H9 (cell line): ENCODE measurements around the gene MSLN. TPM values are rescaled to one million over a fixed set of nuclear protein-coding genes. Genes with fewer than 3 reads are reported as not detected.

ENCODE experiments used
- DNase-seq: peaks from one replicate; pipeline ENCODE4 v3.0.0-alpha.2; 2017
- H2AFZ ChIP-seq: one replicate; pipeline ENCODE4 v1.6.1; 2013; ENCODE audit warnings: mild to moderate bottlenecking, low read length, control low read depth, moderate library complexity
- H2AK5ac ChIP-seq: 2 replicates; pipeline ENCODE4 v1.6.1; 2013; ENCODE audit warnings: low read length, control low read depth, mixed read lengths; ENCODE audit not compliant: insufficient read length
- H2BK120ac ChIP-seq: one replicate; pipeline ENCODE4 v1.6.1; 2013; ENCODE audit warnings: low read depth, mild to moderate bottlenecking, low read length, control low read depth, inconsistent platforms; ENCODE audit not compliant: poor library complexity, severe bottlenecking
- H2BK12ac ChIP-seq: 2 replicates; pipeline ENCODE4 v1.6.1; 2013; ENCODE audit warnings: low read length, control low read depth, mixed read lengths, low read depth; ENCODE audit not compliant: insufficient read length
- H2BK15ac ChIP-seq: 2 replicates; pipeline ENCODE4 v1.6.1; 2013; ENCODE audit warnings: low read depth, low read length, control low read depth
- H2BK20ac ChIP-seq: one replicate; pipeline ENCODE4 v1.6.1; 2013; ENCODE audit warnings: low read depth, mild to moderate bottlenecking, low read length, control low read depth, inconsistent platforms; ENCODE audit not compliant: poor library complexity, severe bottlenecking
- H2BK5ac ChIP-seq: 2 replicates; pipeline ENCODE4 v1.6.1; 2013; ENCODE audit warnings: low read length, control low read depth, mixed read lengths; ENCODE audit not compliant: insufficient read length
- H3K14ac ChIP-seq: 2 replicates; pipeline ENCODE4 v1.6.1; 2013; ENCODE audit warnings: low read length, control low read depth; ENCODE audit not compliant: insufficient read depth
- H3K18ac ChIP-seq: 2 replicates; pipeline ENCODE4 v1.6.1; 2013; ENCODE audit warnings: low read depth, mild to moderate bottlenecking, mixed read lengths, low read length, control low read depth; ENCODE audit not compliant: insufficient read length
- H3K23ac ChIP-seq: 2 replicates; pipeline ENCODE4 v1.6.1; 2013; ENCODE audit warnings: low read length, control low read depth, mixed read lengths, low read depth; ENCODE audit not compliant: insufficient read length
- H3K23me2 ChIP-seq: 2 replicates; pipeline ENCODE4 v1.6.1; 2013; ENCODE audit warnings: low read depth, mild to moderate bottlenecking, mixed read lengths, low read length, control low read depth; ENCODE audit not compliant: insufficient read length, poor library complexity, severe bottlenecking
- H3K27ac ChIP-seq: 2 replicates; pipeline ENCODE4 v1.5.1; 2013; ENCODE audit warnings: low read length, control low read depth, mixed read lengths, low read depth; ENCODE audit not compliant: insufficient read length
- H3K27me3 ChIP-seq: 2 replicates; pipeline ENCODE4 v1.6.1; 2013; ENCODE audit warnings: low read length, control low read depth, inconsistent platforms; ENCODE audit not compliant: insufficient read depth
- H3K4ac ChIP-seq: 2 replicates; pipeline ENCODE4 v1.6.1; 2013; ENCODE audit warnings: low read depth, mild to moderate bottlenecking, control low read depth, inconsistent platforms, low read length, moderate library complexity
- H3K4me1 ChIP-seq: 2 replicates; pipeline ENCODE4 v1.6.1; 2013; ENCODE audit warnings: low read length, control low read depth, inconsistent platforms; ENCODE audit not compliant: insufficient read depth
- H3K4me2 ChIP-seq: 2 replicates; pipeline ENCODE4 v1.6.1; 2013; ENCODE audit warnings: low read length, control low read depth, mixed read lengths; ENCODE audit not compliant: insufficient read length, insufficient read depth
- H3K56ac ChIP-seq: 2 replicates; pipeline ENCODE4 v1.6.1; 2013; ENCODE audit warnings: low read depth, mild to moderate bottlenecking, mixed read lengths, low read length, control low read depth; ENCODE audit not compliant: insufficient read length
- H3K79me1 ChIP-seq: 2 replicates; pipeline ENCODE4 v1.6.1; 2013; ENCODE audit warnings: low read depth, mild to moderate bottlenecking, moderate library complexity, low read length, control low read depth, inconsistent platforms; ENCODE audit not compliant: insufficient read depth, poor library complexity, severe bottlenecking
- H3K79me2 ChIP-seq: 2 replicates; pipeline ENCODE4 v1.6.1; 2013; ENCODE audit warnings: low read length, control low read depth, inconsistent platforms; ENCODE audit not compliant: insufficient read depth
- H3K9ac ChIP-seq: 2 replicates; pipeline ENCODE4 v1.6.1; 2013; ENCODE audit warnings: low read length, control low read depth, mixed read lengths; ENCODE audit not compliant: insufficient read length; ENCODE audit errors: extremely low read depth
- H3K9me3 ChIP-seq: one replicate; pipeline ENCODE4 v1.6.1; 2013; ENCODE audit warnings: low read depth, low read length, inconsistent platforms; ENCODE audit not compliant: control insufficient read depth
- H3T11ph ChIP-seq: one replicate; pipeline ENCODE4 v1.6.1; 2013; ENCODE audit warnings: mild to moderate bottlenecking, low read length, control low read depth, inconsistent platforms
- H4K20me1 ChIP-seq: one replicate; pipeline ENCODE4 v1.6.1; 2013; ENCODE audit not compliant: control insufficient read depth, insufficient read length, insufficient read depth
- H4K5ac ChIP-seq: 2 replicates; pipeline ENCODE4 v1.6.1; 2013; ENCODE audit warnings: low read depth, mild to moderate bottlenecking, mixed read lengths, low read length, control low read depth; ENCODE audit not compliant: insufficient read length
- H4K8ac ChIP-seq: replicated peaks from 2 replicates; pipeline ENCODE4 v1.6.1; 2013; ENCODE audit warnings: low read length, control low read depth, mixed read lengths, low read depth; ENCODE audit not compliant: insufficient read length
- H4K91ac ChIP-seq: 2 replicates; pipeline ENCODE4 v1.6.1; 2013; ENCODE audit warnings: low read depth, mild to moderate bottlenecking, moderate library complexity, mixed read lengths, low read length, control low read depth; ENCODE audit not compliant: insufficient read length
- H3K27ac Mint-ChIP-seq, 3 experiments: 2 replicates in 2 of 3; 3 replicates in 1 of 3; pipeline ENCODE4 v1.8.0; 2020 to 2021; ENCODE audit warnings: mixed read lengths in 3 of 3, mild to moderate bottlenecking in 1 of 3, moderate library complexity in 1 of 3
- H3K27me3 Mint-ChIP-seq: 2 replicates; pipeline ENCODE4 v1.8.0; 2021; ENCODE audit warnings: low read depth, mild to moderate bottlenecking, moderate library complexity, mixed read lengths
- H3K36me3 Mint-ChIP-seq, 3 experiments: 2 replicates in 2 of 3; 3 replicates in 1 of 3; pipeline ENCODE4 v1.8.0; 2020 to 2021; ENCODE audit warnings: low read depth in 3 of 3, mixed read lengths in 3 of 3; ENCODE audit not compliant: insufficient read depth in 1 of 3
- H3K4me1 Mint-ChIP-seq, 2 experiments: 2 replicates each; pipeline ENCODE4 v1.8.0; 2020; ENCODE audit warnings: mixed read lengths in 2 of 2
- H3K4me3 Mint-ChIP-seq, 2 experiments: 2 replicates in 1 of 2; 3 replicates in 1 of 2; pipeline ENCODE4 v1.8.0; 2020 to 2021; ENCODE audit warnings: mild to moderate bottlenecking in 2 of 2, mixed read lengths in 2 of 2, moderate library complexity in 1 of 2
- H3K9me3 Mint-ChIP-seq, 2 experiments: 2 replicates in 1 of 2; 3 replicates in 1 of 2; pipeline ENCODE4 v1.8.0; 2020; ENCODE audit warnings: mild to moderate bottlenecking in 2 of 2, mixed read lengths in 2 of 2, moderate library complexity in 1 of 2
- WGBS: extraction: QIAGEN DNeasy Blood & Tissue Kit; methylation state at CpG from one replicate; pipeline ENCODE4 v1.1.7; 2013; ENCODE audit warnings: missing lambda C conversion rate, low lambda C conversion rate, mixed read lengths; ENCODE audit not compliant: insufficient read length; ENCODE audit errors: extremely low coverage; 5-methylcytosine and 5-hydroxymethylcytosine counted together
- total RNA-seq: library from RNA; stranded (reverse); gene quantifications from 2 replicates; pipeline ENCODE4 v1.2.1, GENCODE V29; 2021
- TF ChIP-seq, protein P1 (sequence below): fragments of 200-600 bp; sonication (generic); conservative IDR thresholded peaks from 3 replicates; pipeline ENCODE4 v1.8.0; 2021; ENCODE audit warnings: antibody characterized with exemption, mild to moderate bottlenecking

MSLN gene
- total RNA-seq, 1 experiment from 2014 or later, result 0.22 TPM

DNA sequence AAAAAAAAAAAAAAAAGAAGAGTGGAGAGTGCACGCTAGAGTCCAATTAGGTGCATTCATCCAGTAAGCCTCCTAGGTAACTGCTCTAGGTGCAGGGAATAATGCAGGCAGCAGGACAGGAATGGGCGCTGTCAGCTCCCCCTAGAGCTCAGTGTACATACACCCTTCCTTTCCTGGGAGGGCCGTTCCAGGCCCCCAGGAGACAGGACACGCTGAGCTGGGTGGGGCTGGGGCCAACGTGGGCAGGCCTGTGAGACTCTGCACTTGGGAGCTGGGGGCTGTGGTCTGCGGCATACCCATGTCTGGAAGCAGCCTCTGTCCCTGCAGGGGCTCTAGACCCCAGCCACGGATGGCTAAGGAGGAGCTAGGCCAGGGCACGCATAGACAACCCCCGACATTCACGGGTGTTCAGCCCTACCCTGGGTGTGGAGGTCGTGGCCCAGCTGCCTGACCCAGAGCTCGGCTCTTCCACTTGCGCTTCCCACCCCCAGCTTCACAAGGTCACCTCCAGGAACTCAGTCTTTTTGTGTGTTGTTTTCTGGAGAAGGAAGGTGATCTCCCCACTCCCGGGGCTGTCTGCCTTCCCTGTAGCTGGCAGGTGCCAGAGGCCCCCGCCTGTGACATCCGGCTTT is 40.6 kb upstream of the MSLN start:
- Histone ChIP-seq H2BK5ac (no peak overlapping the region), H4K8ac (no peak overlapping the region), H4K91ac (no peak overlapping the region), H3T11ph (no peak overlapping the region), H2AK5ac (no peak overlapping the region), H2BK20ac (no peak overlapping the region), H2BK15ac (no peak overlapping the region), H3K9me3 (no peaks in the 10 kb centered on the region), H4K5ac (no peak overlapping the region), H3K27ac (no peak overlapping the region), H3K18ac (no peak overlapping the region), H3K9ac (no peak overlapping the region), H3K79me2 (no peaks in the 10 kb centered on the region), H3K23ac (no peak overlapping the region), H3K14ac (no peak overlapping the region), H3K27me3 (no peaks in the 10 kb centered on the region; the same call in 1 of the 2 replicates), H3K4me1 (no peaks in the 10 kb centered on the region), H3K4ac (no peak overlapping the region), H3K23me2 (peaks cover 10% of the 10 kb centered on the region), H2BK120ac (no peak overlapping the region), H2AFZ (no peak overlapping the region), H2BK12ac (no peak overlapping the region), H3K56ac (no peak overlapping the region), H3K4me2 (peak overlapping the region; percentile 59), H3K79me1 (no peaks in the 10 kb centered on the region), H4K20me1 (no peaks in the 10 kb centered on the region)
- Mint-ChIP-seq H3K4me1 (peaks cover 14 to 28% of the 10 kb centered on the region in 2 experiments), H3K27ac (peak overlapping the region in 1 of 3 experiments; percentile 79; a peak in 2 of 7 replicates), H3K36me3 (peaks cover 0 to 5% (median 3%) of the 10 kb centered on the region in 3 experiments; a peak in 1 of 7 replicates), H3K27me3 (peaks cover 25% of the 10 kb centered on the region), H3K9me3 (no peaks in the 10 kb centered on the region), H3K4me3 (peak overlapping the region; percentile 72 to 88)
- no CpG with 5 or more reads among the region's 16 CpGs for WGBS
- DNase-seq, result no peak
- TF ChIP-seq, protein P1, sequence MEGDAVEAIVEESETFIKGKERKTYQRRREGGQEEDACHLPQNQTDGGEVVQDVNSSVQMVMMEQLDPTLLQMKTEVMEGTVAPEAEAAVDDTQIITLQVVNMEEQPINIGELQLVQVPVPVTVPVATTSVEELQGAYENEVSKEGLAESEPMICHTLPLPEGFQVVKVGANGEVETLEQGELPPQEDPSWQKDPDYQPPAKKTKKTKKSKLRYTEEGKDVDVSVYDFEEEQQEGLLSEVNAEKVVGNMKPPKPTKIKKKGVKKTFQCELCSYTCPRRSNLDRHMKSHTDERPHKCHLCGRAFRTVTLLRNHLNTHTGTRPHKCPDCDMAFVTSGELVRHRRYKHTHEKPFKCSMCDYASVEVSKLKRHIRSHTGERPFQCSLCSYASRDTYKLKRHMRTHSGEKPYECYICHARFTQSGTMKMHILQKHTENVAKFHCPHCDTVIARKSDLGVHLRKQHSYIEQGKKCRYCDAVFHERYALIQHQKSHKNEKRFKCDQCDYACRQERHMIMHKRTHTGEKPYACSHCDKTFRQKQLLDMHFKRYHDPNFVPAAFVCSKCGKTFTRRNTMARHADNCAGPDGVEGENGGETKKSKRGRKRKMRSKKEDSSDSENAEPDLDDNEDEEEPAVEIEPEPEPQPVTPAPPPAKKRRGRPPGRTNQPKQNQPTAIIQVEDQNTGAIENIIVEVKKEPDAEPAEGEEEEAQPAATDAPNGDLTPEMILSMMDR, result peak; percentile 38; the same call in 2 of the 3 replicates
